Suprapubic skin (tissue), 4 donors: ENCODE data around the gene ATP2A1. TPM values are rescaled to one million over a fixed set of nuclear protein-coding genes. Genes with fewer than 3 reads are reported as not detected.
A peak's percentile ranks its signal among the peaks of the same experiment; 100 is the strongest.

Experiments used
- DNase-seq, 2 donors: peaks; one replicate each; pipeline ENCODE4 v3.0.0-alpha.2; 2019; ENCODE audit warnings: low spot score in 2 of 2
- H3K27ac ChIP-seq: fragments of 200-600 bp; sonication (generic); one replicate; pipeline ENCODE4 v1.5.1; 2019
- H3K27me3 ChIP-seq: fragments of 200-600 bp; sonication (generic); one replicate; pipeline ENCODE4 v1.5.1; 2019
- H3K36me3 ChIP-seq: fragments of 200-600 bp; sonication (generic); one replicate; pipeline ENCODE4 v1.5.1; 2019
- H3K4me1 ChIP-seq: fragments of 200-600 bp; sonication (generic); one replicate; pipeline ENCODE4 v1.5.1; 2019
- H3K4me3 ChIP-seq: fragments of 200-600 bp; sonication (generic); one replicate; pipeline ENCODE4 v1.5.1; 2019; ENCODE audit warnings: mild to moderate bottlenecking
- H3K9me3 ChIP-seq: fragments of 200-600 bp; sonication (generic); one replicate; pipeline ENCODE4 v1.5.1; 2019
- EP300 ChIP-seq: sonication (generic); formaldehyde crosslinking; IDR thresholded peaks from one replicate; pipeline ENCODE4 v1.6.1; 2017; ENCODE audit warnings: antibody characterized with exemption
- POLR2A ChIP-seq, 2 donors: fragments of 450-650 bp; IDR thresholded peaks; one replicate each; pipeline ENCODE4 v1.6.1; 2017; ENCODE audit warnings: antibody characterized with exemption in 2 of 2, mild to moderate bottlenecking in 2 of 2, moderate library complexity in 2 of 2
- POLR2AphosphoS5 ChIP-seq, 3 donors: sonication (generic); formaldehyde crosslinking; IDR thresholded peaks; one replicate each; pipeline ENCODE4 v1.6.1; 2017; ENCODE audit warnings: antibody characterized with exemption in 3 of 3
- WGBS: methylation state at CpG from one replicate; pipeline ENCODE4 v1.1.5; 2018; 5-methylcytosine and 5-hydroxymethylcytosine counted together
- total RNA-seq, 4 donors: library from RNA; depleted of rRNA; stranded (reverse); fragments of >200 nt; gene quantifications; one replicate each; pipeline ENCODE4 v1.1.0, GENCODE V29; 2016
- TF ChIP-seq, protein P1 (sequence below), 2 donors: fragments of 200-600 bp in 1 of 2; fragments of 450-650 bp in 1 of 2; sonication (generic) in 1 of 2; IDR thresholded peaks; one replicate each; pipeline ENCODE4 v1.5.1; 2016 to 2019; ENCODE audit warnings: antibody characterized with exemption in 2 of 2, mild to moderate bottlenecking in 1 of 2, moderate library complexity in 1 of 2

The ATP2A1 gene
- total RNA-seq, 4 donors from 2014 or later = 0.34 to 0.72 TPM; not detected in 2

DNA sequence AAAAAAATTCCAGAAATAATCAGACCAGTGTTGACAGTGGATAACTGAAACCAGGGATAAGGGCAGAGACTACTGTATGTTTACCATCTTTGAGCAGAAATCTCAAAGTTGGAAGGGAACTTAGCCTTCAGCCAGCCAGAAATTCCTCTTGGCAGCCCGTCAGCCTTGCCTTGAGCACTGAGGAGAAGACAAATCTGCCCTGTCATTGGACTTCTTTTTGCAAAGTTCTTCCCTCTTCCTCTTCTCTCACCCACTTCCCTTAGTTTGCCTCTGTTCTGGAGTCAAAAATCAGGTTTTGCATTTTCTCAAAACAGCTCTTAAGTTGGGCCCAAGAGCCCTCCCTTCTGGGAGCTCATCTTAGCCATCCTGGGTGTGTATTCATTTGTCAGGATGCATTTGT lies 38.4 kb upstream of the ATP2A1 start:
- H3K36me3 ChIP-seq = peaks cover 71% of the 10 kb centered on the region
- no peak for DNase-seq
- H3K4me3 ChIP-seq = no peak overlapping the region
- H3K27ac ChIP-seq = no peak overlapping the region
- no peaks in the 10 kb centered on the region for H3K27me3 ChIP-seq
- no peaks in the 10 kb centered on the region for H3K9me3 ChIP-seq
- WGBS = 44% methylated on average over 1 of the region's 1 CpG
- peaks cover 4% of the 10 kb centered on the region for H3K4me1 ChIP-seq
- TF ChIP-seq POLR2AphosphoS5 (IDR thresholded peaks at IDR 0.05) = no peak
- TF ChIP-seq, protein P1, sequence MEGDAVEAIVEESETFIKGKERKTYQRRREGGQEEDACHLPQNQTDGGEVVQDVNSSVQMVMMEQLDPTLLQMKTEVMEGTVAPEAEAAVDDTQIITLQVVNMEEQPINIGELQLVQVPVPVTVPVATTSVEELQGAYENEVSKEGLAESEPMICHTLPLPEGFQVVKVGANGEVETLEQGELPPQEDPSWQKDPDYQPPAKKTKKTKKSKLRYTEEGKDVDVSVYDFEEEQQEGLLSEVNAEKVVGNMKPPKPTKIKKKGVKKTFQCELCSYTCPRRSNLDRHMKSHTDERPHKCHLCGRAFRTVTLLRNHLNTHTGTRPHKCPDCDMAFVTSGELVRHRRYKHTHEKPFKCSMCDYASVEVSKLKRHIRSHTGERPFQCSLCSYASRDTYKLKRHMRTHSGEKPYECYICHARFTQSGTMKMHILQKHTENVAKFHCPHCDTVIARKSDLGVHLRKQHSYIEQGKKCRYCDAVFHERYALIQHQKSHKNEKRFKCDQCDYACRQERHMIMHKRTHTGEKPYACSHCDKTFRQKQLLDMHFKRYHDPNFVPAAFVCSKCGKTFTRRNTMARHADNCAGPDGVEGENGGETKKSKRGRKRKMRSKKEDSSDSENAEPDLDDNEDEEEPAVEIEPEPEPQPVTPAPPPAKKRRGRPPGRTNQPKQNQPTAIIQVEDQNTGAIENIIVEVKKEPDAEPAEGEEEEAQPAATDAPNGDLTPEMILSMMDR (IDR thresholded peaks at IDR 0.05) = no peak
- no peak for TF ChIP-seq POLR2A (IDR thresholded peaks at IDR 0.05)
- no peak for TF ChIP-seq EP300

DNA sequence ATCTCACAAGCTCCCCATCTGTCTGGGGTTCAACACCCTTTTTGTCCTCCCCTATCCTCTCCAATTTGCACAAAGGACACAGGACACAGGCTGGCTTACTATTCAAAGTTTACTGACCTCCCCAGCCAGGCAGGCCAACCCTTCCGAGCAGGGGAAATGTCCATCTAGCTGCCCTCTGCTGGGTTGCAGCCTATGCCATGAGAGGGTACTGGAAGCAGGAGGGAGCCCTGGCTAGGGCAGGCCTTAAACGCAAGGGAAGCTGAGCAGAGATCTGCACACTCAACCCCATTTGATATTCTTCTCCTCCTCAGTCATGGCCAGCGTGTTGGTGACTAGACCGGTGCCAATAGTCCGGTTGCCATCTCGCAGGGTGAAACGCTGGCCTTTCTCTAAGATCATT lies 35.6 kb upstream of the ATP2A1 start:
- TF ChIP-seq POLR2A (IDR thresholded peaks at IDR 0.05) (no peak), EP300 (no peak), POLR2AphosphoS5 (IDR thresholded peaks at IDR 0.05) (no peak)
- TF ChIP-seq, protein P1 (IDR thresholded peaks at IDR 0.05) = no peak
- peaks cover 45% of the 10 kb centered on the region for H3K36me3 ChIP-seq
- no peaks in the 10 kb centered on the region for H3K9me3 ChIP-seq
- H3K27ac ChIP-seq = no peak overlapping the region
- 89% methylated on average over 7 of the region's 7 CpGs for WGBS
- H3K4me1 ChIP-seq = peaks cover 22% of the 10 kb centered on the region
- no peak for DNase-seq
- H3K4me3 ChIP-seq = no peak overlapping the region
- H3K27me3 ChIP-seq = no peaks in the 10 kb centered on the region

DNA sequence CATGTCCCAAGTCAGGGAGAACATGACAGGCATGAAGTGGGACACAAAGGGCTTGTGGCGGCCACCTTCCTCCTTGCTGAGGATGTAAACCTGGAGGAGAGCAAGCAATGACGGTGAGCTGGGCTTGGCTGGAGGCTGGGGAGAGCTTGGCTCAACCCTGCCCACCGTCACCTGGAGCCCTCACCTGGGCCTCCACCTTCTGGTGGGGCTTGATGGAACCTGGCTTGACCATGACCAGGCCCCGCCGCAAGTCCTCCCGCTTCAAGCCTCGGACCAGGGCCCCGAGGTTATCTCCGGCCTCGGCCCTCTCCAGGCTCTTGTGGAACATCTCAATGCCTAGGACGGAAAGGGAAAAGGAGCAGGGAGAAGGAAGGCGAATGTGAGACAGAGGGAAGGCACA lies 34.5 kb upstream of the ATP2A1 start:
- 96% methylated on average over 12 of the region's 12 CpGs for WGBS
- H3K36me3 ChIP-seq = peaks cover 44% of the 10 kb centered on the region
- TF ChIP-seq, protein P1 (IDR thresholded peaks at IDR 0.05) = no peak
- no peak for TF ChIP-seq POLR2AphosphoS5 (IDR thresholded peaks at IDR 0.05)
- TF ChIP-seq EP300 = no peak
- TF ChIP-seq POLR2A (IDR thresholded peaks at IDR 0.05) = no peak

DNA sequence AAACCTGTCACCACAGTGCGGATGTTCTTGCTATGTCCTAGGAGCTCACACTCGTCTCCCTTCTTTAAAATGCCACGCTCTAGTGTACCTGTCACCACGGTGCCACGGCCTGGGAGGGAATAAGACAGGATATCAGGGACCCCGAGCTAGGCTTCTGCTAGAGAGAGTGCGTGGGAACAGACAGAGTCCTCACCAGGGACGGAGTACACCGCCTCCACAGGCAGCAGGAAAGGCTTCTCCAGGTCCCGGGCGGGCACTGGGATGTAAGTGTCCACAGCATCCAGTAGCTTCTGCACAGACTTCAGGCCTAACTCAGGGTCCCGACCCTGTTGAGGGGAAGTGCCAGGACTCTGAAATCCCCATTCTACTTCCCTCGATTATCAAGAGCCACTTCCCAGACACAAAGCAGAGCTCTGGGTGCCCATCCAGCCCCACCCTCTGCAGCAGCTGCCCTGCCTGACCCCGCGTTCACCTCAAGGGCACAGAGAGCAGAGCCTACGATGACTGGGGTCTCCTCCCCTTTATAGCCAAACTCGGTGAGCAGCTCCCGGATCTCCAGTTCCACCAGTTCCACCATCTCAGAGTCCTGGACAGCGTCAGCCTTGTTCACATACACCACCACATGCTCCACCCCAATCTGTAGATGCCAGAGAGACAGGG lies 33.9 kb upstream of the ATP2A1 start:
- Histone ChIP-seq H3K27ac (no peak overlapping the region), H3K9me3 (no peaks in the 10 kb centered on the region), H3K36me3 (peaks cover 44% of the 10 kb centered on the region), H3K27me3 (no peaks in the 10 kb centered on the region), H3K4me3 (no peak overlapping the region), H3K4me1 (peaks cover 22% of the 10 kb centered on the region)
- no peak for TF ChIP-seq EP300
- TF ChIP-seq, protein P1 (IDR thresholded peaks at IDR 0.05) = no peak
- no peak for TF ChIP-seq POLR2A (IDR thresholded peaks at IDR 0.05)
- no peak for TF ChIP-seq POLR2AphosphoS5 (IDR thresholded peaks at IDR 0.05)
- 84% methylated on average over 15 of the region's 19 CpGs for WGBS
- no peak for DNase-seq

More for the DNA sequence above, 34.5 kb upstream of the ATP2A1 start:
- H3K4me1 ChIP-seq = peaks cover 22% of the 10 kb centered on the region
- no peaks in the 10 kb centered on the region for H3K9me3 ChIP-seq
- no peak overlapping the region for H3K4me3 ChIP-seq
- no peaks in the 10 kb centered on the region for H3K27me3 ChIP-seq
- H3K27ac ChIP-seq = no peak overlapping the region
- DNase-seq = no peak

DNA sequence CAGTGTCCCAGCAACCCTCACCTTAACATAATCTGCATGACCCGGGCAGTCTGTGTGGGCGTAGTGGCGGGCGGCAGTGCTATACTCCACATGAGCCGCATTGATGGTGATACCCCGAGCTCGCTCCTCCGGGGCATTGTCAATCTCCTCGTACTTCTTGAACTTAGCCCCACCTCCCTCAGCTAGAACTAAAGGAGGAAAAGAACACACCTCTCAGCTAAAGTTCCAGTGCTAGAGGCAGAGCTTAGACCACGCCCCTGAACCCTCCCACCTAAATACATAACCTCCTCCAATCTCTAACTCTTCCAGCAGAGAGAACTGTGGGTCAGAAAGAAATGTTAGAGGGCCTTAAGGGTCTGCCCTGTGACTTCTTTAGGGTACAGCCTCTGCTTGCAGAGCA lies 33.0 kb upstream of the ATP2A1 start:
- 50% methylated on average over 10 of the region's 10 CpGs for WGBS
- peak overlapping the region; percentile 76 for H3K4me3 ChIP-seq

DNA sequence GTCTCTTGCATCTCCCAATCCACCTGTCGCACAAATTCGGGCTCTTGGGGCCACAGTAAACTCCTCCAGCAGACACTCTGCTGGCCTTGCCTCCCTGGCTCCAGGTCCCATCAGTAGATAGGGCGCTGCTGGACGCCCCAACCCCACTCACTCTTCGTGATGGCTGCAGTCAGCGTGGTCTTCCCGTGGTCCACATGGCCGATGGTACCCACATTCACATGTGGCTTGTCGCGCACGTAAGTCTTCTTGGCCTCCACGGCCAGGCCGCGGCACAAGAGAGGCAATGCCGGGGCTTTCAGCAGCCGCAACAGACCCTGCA lies 32.6 kb upstream of the ATP2A1 start:
- Histone ChIP-seq H3K36me3 (peaks cover 42% of the 10 kb centered on the region), H3K27me3 (no peaks in the 10 kb centered on the region), H3K4me1 (peaks cover 19% of the 10 kb centered on the region), H3K9me3 (no peaks in the 10 kb centered on the region), H3K4me3 (peak overlapping the region; percentile 76), H3K27ac (peak overlapping the region; percentile 77)
- DNase-seq = no peak
- TF ChIP-seq, protein P1 (IDR thresholded peaks at IDR 0.05) = no peak
- TF ChIP-seq POLR2AphosphoS5 (IDR thresholded peaks at IDR 0.05) (no peak), EP300 (no peak), POLR2A (IDR thresholded peaks at IDR 0.05) (no peak)
- 1% methylated on average over 15 of the region's 16 CpGs for WGBS

More for the DNA sequence above, 33.0 kb upstream of the ATP2A1 start:
- Histone ChIP-seq H3K27me3 (no peaks in the 10 kb centered on the region), H3K4me1 (peaks cover 19% of the 10 kb centered on the region), H3K9me3 (no peaks in the 10 kb centered on the region), H3K27ac (peak overlapping the region; percentile 77), H3K36me3 (peaks cover 44% of the 10 kb centered on the region)
- TF ChIP-seq POLR2AphosphoS5 (IDR thresholded peaks at IDR 0.05) = no peak
- DNase-seq = no peak
